CD4-positive, alpha-beta T cell treated with Interleukin-1 beta for 1 hour (primary cell): ENCODE data around the gene RUNDC1.
A peak's percentile ranks its signal among the peaks of the same experiment; 100 is the strongest.
"Not testable (repeated sequence)": the region's sequence is repeated elsewhere in the genome, so short reads cannot be mapped to it uniquely, and the experiment has no call there.

Source experiments
- DNase-seq, 2 donors: peaks; one replicate each; pipeline ENCODE4 v3.0.0-alpha.2; 2020 to 2022

The RUNDC1 gene

GRCh38 chr17:42992872-42993271, 12.5 kb downstream of the RUNDC1 start:
- DNase-seq = no peak

DNA sequence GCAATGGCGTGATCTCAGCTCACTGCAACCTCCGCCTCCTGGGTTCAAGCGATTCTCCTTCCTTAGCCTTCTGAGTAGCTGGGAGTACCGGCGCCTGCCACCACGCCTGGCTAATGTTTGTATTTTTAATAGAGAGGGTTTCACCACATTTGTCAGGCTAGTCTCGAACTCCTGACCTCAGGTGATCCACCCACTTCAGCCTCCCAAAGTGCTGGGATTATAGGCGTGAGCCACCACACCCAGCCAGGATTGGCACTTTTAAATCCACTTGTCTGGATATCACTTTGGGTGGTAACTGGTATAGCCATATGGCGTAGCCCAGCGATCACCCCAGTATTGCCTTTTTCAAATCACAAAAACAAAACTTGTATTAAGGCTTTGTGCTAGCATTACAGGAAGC, 13.5 kb downstream of the RUNDC1 start:
- DNase-seq = not testable (repeated sequence)

GRCh38 chr17:42997390-42997983, 17.1 kb downstream of the RUNDC1 start:
- DNase-seq = no peak

DNA sequence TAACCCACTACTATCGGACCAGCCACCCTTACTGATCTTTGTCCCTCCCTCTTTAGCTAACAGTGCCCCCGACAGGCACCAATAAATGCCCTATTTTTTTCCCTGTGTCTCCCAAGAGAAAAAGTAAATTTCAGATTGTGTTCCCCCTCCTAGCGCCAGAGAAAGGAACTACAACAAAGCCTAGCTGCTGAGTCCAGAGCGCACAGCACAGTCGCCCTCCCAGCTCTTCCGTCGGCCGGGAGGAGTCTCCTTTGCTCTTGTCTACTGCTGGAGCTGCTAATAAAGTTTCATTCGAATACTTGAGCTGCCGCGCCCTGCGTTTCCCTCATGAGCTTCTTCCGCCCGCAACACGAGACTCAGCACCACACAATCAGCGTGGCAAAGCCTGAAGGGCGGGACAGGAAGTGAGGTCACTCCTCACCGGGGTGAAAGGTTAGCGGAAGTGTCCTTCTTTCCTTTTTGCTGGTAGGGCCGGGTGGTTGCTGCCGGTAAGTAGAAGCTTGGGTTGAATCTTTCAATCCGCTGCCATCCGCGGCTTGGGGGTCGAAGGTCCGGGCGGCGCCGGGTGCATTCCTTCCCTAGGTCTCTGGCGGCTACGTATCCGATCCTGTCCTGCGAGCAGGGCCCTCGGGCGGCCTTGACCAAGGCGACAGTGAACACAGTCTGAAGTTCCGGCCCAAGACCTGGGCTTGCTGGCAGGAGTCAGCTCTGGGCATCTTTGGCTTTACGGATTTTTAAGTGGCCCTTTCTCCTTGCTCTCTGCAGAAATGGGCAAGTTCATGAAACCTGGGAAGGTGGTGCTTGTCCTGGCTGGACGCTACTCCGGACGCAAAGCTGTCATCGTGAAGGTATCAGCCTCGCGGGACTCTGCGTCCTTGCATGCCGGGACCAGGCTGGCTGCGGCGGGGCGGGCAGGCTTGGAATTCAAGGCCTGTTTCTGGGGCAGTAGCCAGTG, 17.9 kb downstream of the RUNDC1 start, which contains the start of gene RPL27:
RPL27 (plus strand) TSS at position 436 of the 955 bp plus-strand sequence; CDS start at position 768, 332 bp downstream.
- peak; percentile 99 for DNase-seq

DNA sequence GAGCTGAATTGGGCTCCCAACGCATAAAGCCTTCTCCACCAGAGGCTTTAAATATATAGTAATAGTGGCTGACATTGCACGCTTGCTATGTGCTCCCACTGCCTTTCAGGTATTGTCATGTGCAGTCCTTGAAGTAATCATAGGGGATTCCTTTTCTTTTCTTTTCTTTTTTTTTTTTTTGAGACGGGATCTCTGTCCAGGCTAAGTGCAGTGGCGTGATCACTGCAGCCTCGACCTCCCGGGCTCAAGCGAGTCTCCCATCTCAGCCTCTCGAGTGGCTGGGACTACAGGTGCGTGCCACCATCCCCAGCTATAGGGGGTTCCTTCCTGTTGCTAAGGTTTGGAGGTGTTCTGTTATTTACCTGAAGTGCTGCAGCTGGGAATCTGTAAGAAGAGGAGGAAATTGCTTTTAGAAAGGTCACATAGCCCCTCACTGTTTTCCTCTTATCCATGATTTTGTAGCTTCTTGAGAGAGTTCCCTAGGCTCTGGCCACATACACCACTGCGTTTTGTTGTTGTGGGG, 18.7 kb downstream of the RUNDC1 start:
- no peak for DNase-seq

DNA sequence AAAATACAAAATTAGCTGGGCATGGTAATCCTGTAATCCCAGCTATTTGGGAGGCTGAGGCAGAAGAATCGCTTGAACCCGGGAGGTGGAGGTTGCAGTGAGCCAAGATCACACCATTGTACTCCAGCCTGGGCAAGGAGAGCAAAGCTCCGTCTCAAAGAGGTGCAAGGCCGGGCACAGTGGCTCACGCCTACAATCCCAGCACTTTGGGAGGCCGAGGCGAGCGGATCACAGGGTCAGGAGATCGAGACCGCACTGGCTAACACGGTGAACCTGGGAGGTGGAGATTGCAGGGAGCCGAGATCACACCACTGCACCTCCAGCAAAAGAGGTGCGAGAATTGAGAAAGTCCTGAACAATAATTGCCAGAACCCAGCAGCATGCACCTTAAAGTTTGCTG, 20.5 kb downstream of the RUNDC1 start:
- DNase-seq = not testable (repeated sequence)

DNA sequence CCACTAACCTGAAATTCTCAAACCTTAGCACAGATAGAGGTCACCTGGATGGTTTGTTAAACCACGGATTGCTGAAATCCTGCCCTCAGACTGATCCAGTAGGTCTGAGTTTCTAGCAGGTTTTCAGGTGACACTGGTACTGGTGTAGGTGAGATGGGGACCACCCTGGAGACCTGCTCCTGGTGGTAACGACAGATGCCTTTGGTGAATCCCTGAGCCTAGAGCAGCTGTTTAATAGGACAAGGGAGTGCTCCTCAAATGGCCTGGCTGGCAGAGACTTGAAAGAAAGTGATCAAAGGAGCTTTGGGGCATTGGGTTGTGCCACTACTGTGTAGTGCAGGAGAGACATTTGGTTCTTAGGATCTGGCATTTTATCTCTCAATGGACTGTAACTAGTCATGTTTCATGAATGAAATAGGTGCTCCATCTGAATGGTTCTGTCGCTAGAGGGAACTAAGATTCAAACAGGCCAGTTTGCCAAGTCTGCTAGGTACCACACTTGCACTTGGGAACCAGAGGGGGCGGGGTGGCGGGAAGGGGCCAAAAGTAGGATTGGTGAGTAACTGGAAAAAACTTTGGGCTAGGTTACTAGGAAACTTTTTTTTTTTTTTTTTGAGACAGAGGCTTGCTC, 23.3 kb downstream of the RUNDC1 start:
- no peak for DNase-seq

GRCh38 chr17:43006639-43007551, 26.5 kb downstream of the RUNDC1 start, which contains the start of gene IFI35:
IFI35 (plus strand) TSS chr17:43006784; CDS start chr17:43006948, 164 bp downstream.
- peak; percentile 85 to 87 for DNase-seq

DNA sequence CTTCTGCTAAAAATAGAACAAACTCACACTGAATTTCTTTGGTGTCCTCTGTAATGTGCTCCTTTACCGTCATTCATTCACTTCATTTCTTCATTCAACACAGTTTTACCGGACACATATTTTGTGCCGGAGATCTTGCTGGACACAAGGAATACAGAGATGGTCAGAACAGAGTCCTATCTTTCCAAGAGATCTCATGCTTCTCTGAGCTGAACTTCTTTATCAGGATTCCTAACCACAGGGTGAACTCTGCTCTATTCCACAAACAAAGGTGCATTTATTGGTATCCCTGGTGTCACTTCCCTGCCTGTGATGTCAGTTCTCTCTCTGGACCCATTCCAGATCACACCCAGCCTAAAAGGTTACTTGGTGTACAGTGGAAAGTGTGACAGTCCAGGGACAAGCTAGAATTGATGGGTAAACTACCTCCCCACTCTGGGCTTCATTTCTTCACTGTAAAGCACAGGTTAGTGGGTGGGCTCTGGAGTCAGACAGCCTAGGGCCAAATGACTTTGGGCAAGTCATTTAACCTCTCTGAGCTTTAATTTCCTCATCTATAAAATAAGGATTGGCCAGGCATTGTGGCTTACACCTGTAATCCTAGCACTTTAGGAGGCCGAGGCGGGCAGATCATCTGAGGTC, 30.4 kb downstream of the RUNDC1 start:
- no peak for DNase-seq

GRCh38 chr17:43011728-43012472, 31.5 kb downstream of the RUNDC1 start:
- DNase-seq = no peak

- DNase-seq = no peak
Observed at GRCh38 chr17:43013296-43013695, 32.9 kb downstream of the RUNDC1 start.

GRCh38 chr17:43014020-43014648, 33.8 kb downstream of the RUNDC1 start:
- DNase-seq = no peak

GRCh38 chr17:43014649-43015542, 34.5 kb downstream of the RUNDC1 start:
- no peak for DNase-seq

GRCh38 chr17:43015579-43015978, 35.2 kb downstream of the RUNDC1 start:
- DNase-seq = no peak

GRCh38 chr17:43016216-43016615, 35.9 kb downstream of the RUNDC1 start:
- DNase-seq = no peak

DNA sequence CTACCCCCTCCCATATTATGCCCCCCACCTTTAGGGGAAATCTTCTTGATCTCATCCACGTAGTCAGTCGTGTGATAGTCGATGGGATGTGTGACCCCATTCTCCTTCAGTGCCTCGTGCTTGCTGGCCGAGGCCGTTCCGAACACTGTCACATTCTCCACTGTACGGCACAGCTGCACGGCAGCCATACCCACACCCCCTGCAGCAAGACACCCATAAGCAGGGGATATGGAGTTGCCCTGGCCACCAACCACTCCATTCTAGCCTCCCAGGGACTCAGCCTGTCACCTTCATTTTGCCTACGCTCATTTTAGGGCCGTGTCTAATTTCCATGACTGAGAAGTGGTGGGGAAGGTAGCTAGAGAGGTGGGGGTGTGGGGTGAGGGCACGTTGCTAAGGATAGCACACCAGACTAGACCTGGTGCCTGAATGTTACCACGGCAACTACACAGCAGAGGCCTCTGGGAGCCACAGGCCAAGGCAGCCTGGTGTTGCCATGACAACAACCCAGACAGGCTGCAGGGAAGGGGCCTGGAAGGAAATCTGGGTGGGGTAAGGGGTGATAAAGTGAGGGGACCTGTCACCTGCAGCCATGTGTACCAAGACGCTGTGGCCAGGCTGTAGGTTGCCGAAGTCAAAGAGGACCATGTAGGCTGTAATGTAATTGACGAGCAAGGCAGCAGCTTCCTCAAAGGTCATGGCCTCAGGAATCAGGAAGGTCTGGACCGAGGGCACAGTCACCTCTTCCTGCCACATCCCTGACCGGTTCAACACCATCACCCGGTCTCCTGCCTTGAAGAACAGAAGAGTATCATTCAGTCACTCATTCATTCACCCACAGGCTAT, 37.9 kb downstream of the RUNDC1 start:
- DNase-seq = peak; percentile 51 to 66

GRCh38 chr17:43018932-43019331, 38.6 kb downstream of the RUNDC1 start:
- DNase-seq = no peak

GRCh38 chr17:43019418-43019817, 39.1 kb downstream of the RUNDC1 start:
- DNase-seq = no peak
